Measurements from ENCODE around the gene THOC6. TPM values are rescaled to one million over a fixed set of nuclear protein-coding genes. Genes with fewer than 3 reads are reported as not detected.

The THOC6 gene
- total and polyA plus RNA-seq, 2 donors (not counting 3 experiments of a cell fraction or from before 2014, with no cell fraction given) = 23.9 to 39.3 TPM

GRCh38 chr16:3038896-3039295 lies 15.1 kb downstream of the THOC6 start:
- Histone ChIP-seq H3K9me3 (replicated peaks; ENCODE audit: control insufficient read depth, insufficient read depth, low read length) (no peaks in the 10 kb centered on the region), H3K9me1 (replicated peaks; ENCODE audit: control insufficient read depth, extremely low read depth, insufficient read depth, low read length) (no peaks in the 10 kb centered on the region), H3K4me2 (ENCODE audit: insufficient read depth, low read length) (no peak overlapping the region), H3K27ac (ENCODE audit: insufficient read depth, low read depth, low read length) (no peak overlapping the region), H3K79me2 (ENCODE audit: control insufficient read depth, insufficient read depth, low read length) (no peaks in the 10 kb centered on the region), H3K27me3 (ENCODE audit: control insufficient read depth in 2 of 2, insufficient read depth in 2 of 2, low read length in 2 of 2) (peaks cover 37 to 42% of the 10 kb centered on the region in 2 experiments), H2AFZ (ENCODE audit: low read depth, low read length) (no peak overlapping the region), H4K20me1 (replicated peaks; ENCODE audit: control insufficient read depth, extremely low read depth, insufficient read depth, low read length) (no peaks in the 10 kb centered on the region), H3K4me1 (ENCODE audit: control insufficient read depth, extremely low read depth, insufficient read depth, low read length) (no peaks in the 10 kb centered on the region), H3K4me3 (replicated peaks in 1 of 3; ENCODE audit: insufficient read depth in 1 of 3, low read depth in 1 of 3, low read length in 3 of 3) (no peak overlapping the region), H3K9ac (replicated peaks; ENCODE audit: extremely low read depth, insufficient read depth, low read length) (no peak overlapping the region), H3K36me3 (ENCODE audit: control insufficient read depth in 2 of 2, extremely low read depth in 1 of 2, insufficient read depth in 2 of 2, low read length in 2 of 2) (no peaks in the 10 kb centered on the region)
- ChIA-PET CTCF (interaction anchor here (1.4 to 14.7 kb wide), 2 partner anchors 8 to 20 kb away, joined by 4 to 200 read pairs; no protein-coding TSS in a partner anchor), POLR2A (no interaction called here)
- no peak for DNase-seq (ENCODE audit: low read depth, low spot score)
- dilution Hi-C loops (cut with MboI; ENCODE audit: extremely low pct_ligation_motif_present, low sequenced_read_pairs) (no loop called here), intact Hi-C loops (cut with micrococcal nuclease) (no loop called here)
- FAIRE-seq = no peak
- no TSS peak for BruUV-seq (replicated peaks)
- TF ChIP-seq MYC (IDR thresholded peaks at IDR 0.05; ENCODE audit: low read depth, low read length) (no peak), EZH2 (IDR thresholded peaks at IDR 0.05; ENCODE audit: borderline replicate concordance, low read depth, low read length, severe bottlenecking) (no peak), POLR2AphosphoS5 (IDR thresholded peaks at IDR 0.05; ENCODE audit: insufficient read depth, low read depth, low read length) (no peak), FOS (IDR thresholded peaks at IDR 0.05; ENCODE audit: borderline replicate concordance, insufficient read depth, low read length) (no peak), POLR2A (IDR thresholded peaks at IDR 0.05; ENCODE audit: low read depth, low read length) (no peak), JUN (IDR thresholded peaks at IDR 0.05; ENCODE audit: borderline replicate concordance, insufficient read depth, insufficient read length, low read depth) (no peak), CTCF (IDR thresholded peaks at IDR 0.05; ENCODE audit: extremely low read depth in 1 of 2, insufficient read depth in 1 of 2, low read depth in 1 of 2, low read length in 2 of 2) (no peak), GATA2 (IDR thresholded peaks at IDR 0.05; ENCODE audit: insufficient read depth, insufficient read length, low read depth, low read length) (no peak)
- TF ChIP-seq, protein P1, sequence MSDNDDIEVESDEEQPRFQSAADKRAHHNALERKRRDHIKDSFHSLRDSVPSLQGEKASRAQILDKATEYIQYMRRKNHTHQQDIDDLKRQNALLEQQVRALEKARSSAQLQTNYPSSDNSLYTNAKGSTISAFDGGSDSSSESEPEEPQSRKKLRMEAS (IDR thresholded peaks at IDR 0.05; ENCODE audit: insufficient read depth, insufficient read length) = no peak

Measured in endothelial cell of umbilical vein (primary cell).